ENCODE data around the gene SMPD4. TPM values are rescaled to one million over a fixed set of nuclear protein-coding genes. Genes with fewer than 3 reads are reported as not detected.
"Not testable (repeated sequence)": the region's sequence is repeated elsewhere in the genome, so short reads cannot be mapped to it uniquely, and the experiment has no call there.

Gene SMPD4
- polyA plus RNA-seq (2013, experiment 1 of 2), result 65.1 TPM
- 55.5 TPM for polyA plus RNA-seq (2013, experiment 2 of 2)

- H3K27ac ChIP-seq (ENCODE audit: low read depth, low read length), result peak within 1 kb of the TSS; percentile 88
- H3K9ac ChIP-seq (ENCODE audit: low read depth, low read length), result peak within 1 kb of the TSS; percentile 94
- H3K9me3 ChIP-seq (ENCODE audit: insufficient read depth, low read depth, low read length), result no peaks in the 10 kb centered on the region
- WGBS, result under 1% methylated on average over 55 of the region's 55 CpGs
- peak within 1 kb of the TSS; percentile 91 for H3K4me3 ChIP-seq (ENCODE audit: low read length)
- H3K27me3 ChIP-seq (ENCODE audit: insufficient read depth, low read length), result no peaks in the 10 kb centered on the region
- H3K36me3 ChIP-seq (ENCODE audit: insufficient read depth, low read length), result peaks cover 12% of the 10 kb centered on the region; the same call in 1 of the 2 replicates
- peaks cover 6% of the 10 kb centered on the region; the same call in 1 of the 2 replicates for H3K4me1 ChIP-seq (ENCODE audit: insufficient read depth, low read length)
Observed at GRCh38 chr2:130181325-130181879, at the start of gene SMPD4. SMPD4 (minus strand) TSS chr2:130181602; CDS start chr2:130176592, 5,010 bp downstream.

- not testable (repeated sequence) for H3K9me3 ChIP-seq (ENCODE audit: insufficient read depth, low read depth, low read length); H3K4me3 ChIP-seq (ENCODE audit: low read length); H3K36me3 ChIP-seq (ENCODE audit: insufficient read depth, low read length); H3K27me3 ChIP-seq (ENCODE audit: insufficient read depth, low read length); H3K27ac ChIP-seq (ENCODE audit: low read depth, low read length); H3K4me1 ChIP-seq (ENCODE audit: insufficient read depth, low read length); H3K9ac ChIP-seq (ENCODE audit: low read depth, low read length)
- WGBS, result 94% methylated on average over 15 of the region's 15 CpGs
Observed at GRCh38 chr2:130230907-130231306, 49.5 kb upstream of the SMPD4 start.

- H3K9ac ChIP-seq (ENCODE audit: low read depth, low read length); H3K9me3 ChIP-seq (ENCODE audit: insufficient read depth, low read depth, low read length); H3K27ac ChIP-seq (ENCODE audit: low read depth, low read length); H3K27me3 ChIP-seq (ENCODE audit: insufficient read depth, low read length); H3K4me3 ChIP-seq (ENCODE audit: low read length); H3K4me1 ChIP-seq (ENCODE audit: insufficient read depth, low read length); H3K36me3 ChIP-seq (ENCODE audit: insufficient read depth, low read length): not testable (repeated sequence)
- 93% methylated on average over 12 of the region's 18 CpGs for WGBS
Observed at GRCh38 chr2:130230376-130230775, 49.0 kb upstream of the SMPD4 start.

GRCh38 chr2:130229161-130229510 lies 47.7 kb upstream of the SMPD4 start:
- peak overlapping the region; percentile 13; the same call in 1 of the 2 replicates for H3K4me3 ChIP-seq (ENCODE audit: low read length)
- not testable (repeated sequence) for H3K9me3 ChIP-seq (ENCODE audit: insufficient read depth, low read depth, low read length); H3K9ac ChIP-seq (ENCODE audit: low read depth, low read length); H3K4me1 ChIP-seq (ENCODE audit: insufficient read depth, low read length); H3K27me3 ChIP-seq (ENCODE audit: insufficient read depth, low read length); H3K27ac ChIP-seq (ENCODE audit: low read depth, low read length); H3K36me3 ChIP-seq (ENCODE audit: insufficient read depth, low read length)
- WGBS, result 97% methylated on average over 48 of the region's 48 CpGs

GRCh38 chr2:130228467-130229160 lies 47.2 kb upstream of the SMPD4 start:
- H3K27ac ChIP-seq (ENCODE audit: low read depth, low read length); H3K36me3 ChIP-seq (ENCODE audit: insufficient read depth, low read length); H3K9me3 ChIP-seq (ENCODE audit: insufficient read depth, low read depth, low read length); H3K27me3 ChIP-seq (ENCODE audit: insufficient read depth, low read length); H3K4me3 ChIP-seq (ENCODE audit: low read length); H3K4me1 ChIP-seq (ENCODE audit: insufficient read depth, low read length); H3K9ac ChIP-seq (ENCODE audit: low read depth, low read length): not testable (repeated sequence)
- WGBS, result 98% methylated on average over 69 of the region's 69 CpGs

GRCh38 chr2:130228005-130228404 lies 46.6 kb upstream of the SMPD4 start:
- WGBS, result 96% methylated on average over 21 of the region's 21 CpGs
- not testable (repeated sequence) for H3K4me3 ChIP-seq (ENCODE audit: low read length); H3K4me1 ChIP-seq (ENCODE audit: insufficient read depth, low read length)

GRCh38 chr2:130222523-130222922 lies 41.1 kb upstream of the SMPD4 start:
- no CpG with 5 or more reads among the region's 4 CpGs for WGBS
- not testable (repeated sequence) for H3K4me3 ChIP-seq (ENCODE audit: low read length); H3K4me1 ChIP-seq (ENCODE audit: insufficient read depth, low read length); H3K9me3 ChIP-seq (ENCODE audit: insufficient read depth, low read depth, low read length); H3K36me3 ChIP-seq (ENCODE audit: insufficient read depth, low read length); H3K27me3 ChIP-seq (ENCODE audit: insufficient read depth, low read length); H3K9ac ChIP-seq (ENCODE audit: low read depth, low read length); H3K27ac ChIP-seq (ENCODE audit: low read depth, low read length)

More at GRCh38 chr2:130228005-130228404, 46.6 kb upstream of the SMPD4 start:
- not testable (repeated sequence) for H3K27me3 ChIP-seq (ENCODE audit: insufficient read depth, low read length); H3K27ac ChIP-seq (ENCODE audit: low read depth, low read length); H3K9me3 ChIP-seq (ENCODE audit: insufficient read depth, low read depth, low read length); H3K36me3 ChIP-seq (ENCODE audit: insufficient read depth, low read length); H3K9ac ChIP-seq (ENCODE audit: low read depth, low read length)

- not testable (repeated sequence) for H3K9ac ChIP-seq (ENCODE audit: low read depth, low read length); H3K27ac ChIP-seq (ENCODE audit: low read depth, low read length); H3K4me1 ChIP-seq (ENCODE audit: insufficient read depth, low read length); H3K36me3 ChIP-seq (ENCODE audit: insufficient read depth, low read length); H3K4me3 ChIP-seq (ENCODE audit: low read length); H3K27me3 ChIP-seq (ENCODE audit: insufficient read depth, low read length); H3K9me3 ChIP-seq (ENCODE audit: insufficient read depth, low read depth, low read length)
- no CpG with 5 or more reads among the region's 1 CpG for WGBS
Observed at GRCh38 chr2:130220505-130220904, 39.1 kb upstream of the SMPD4 start.

- not testable (repeated sequence) for H3K4me1 ChIP-seq (ENCODE audit: insufficient read depth, low read length); H3K9me3 ChIP-seq (ENCODE audit: insufficient read depth, low read depth, low read length); H3K4me3 ChIP-seq (ENCODE audit: low read length); H3K27me3 ChIP-seq (ENCODE audit: insufficient read depth, low read length); H3K36me3 ChIP-seq (ENCODE audit: insufficient read depth, low read length); H3K27ac ChIP-seq (ENCODE audit: low read depth, low read length); H3K9ac ChIP-seq (ENCODE audit: low read depth, low read length)
- WGBS, result no CpG with 5 or more reads among the region's 2 CpGs
Observed at GRCh38 chr2:130219147-130219546, 37.7 kb upstream of the SMPD4 start.

GRCh38 chr2:130207051-130207450 lies 25.6 kb upstream of the SMPD4 start:
- H3K9ac ChIP-seq (ENCODE audit: low read depth, low read length); H3K36me3 ChIP-seq (ENCODE audit: insufficient read depth, low read length); H3K9me3 ChIP-seq (ENCODE audit: insufficient read depth, low read depth, low read length); H3K27me3 ChIP-seq (ENCODE audit: insufficient read depth, low read length); H3K4me1 ChIP-seq (ENCODE audit: insufficient read depth, low read length); H3K27ac ChIP-seq (ENCODE audit: low read depth, low read length); H3K4me3 ChIP-seq (ENCODE audit: low read length): not testable (repeated sequence)
- 94% methylated on average over 12 of the region's 13 CpGs for WGBS

GRCh38 chr2:130203150-130203549 lies 21.7 kb upstream of the SMPD4 start:
- H3K27me3 ChIP-seq (ENCODE audit: insufficient read depth, low read length); H3K4me3 ChIP-seq (ENCODE audit: low read length); H3K4me1 ChIP-seq (ENCODE audit: insufficient read depth, low read length); H3K36me3 ChIP-seq (ENCODE audit: insufficient read depth, low read length); H3K9me3 ChIP-seq (ENCODE audit: insufficient read depth, low read depth, low read length); H3K27ac ChIP-seq (ENCODE audit: low read depth, low read length); H3K9ac ChIP-seq (ENCODE audit: low read depth, low read length): not testable (repeated sequence)
- 84% methylated on average over 2 of the region's 3 CpGs for WGBS

GRCh38 chr2:130202518-130202917 lies 21.1 kb upstream of the SMPD4 start:
- not testable (repeated sequence) for H3K4me3 ChIP-seq (ENCODE audit: low read length); H3K9me3 ChIP-seq (ENCODE audit: insufficient read depth, low read depth, low read length); H3K27me3 ChIP-seq (ENCODE audit: insufficient read depth, low read length); H3K9ac ChIP-seq (ENCODE audit: low read depth, low read length); H3K4me1 ChIP-seq (ENCODE audit: insufficient read depth, low read length); H3K27ac ChIP-seq (ENCODE audit: low read depth, low read length); H3K36me3 ChIP-seq (ENCODE audit: insufficient read depth, low read length)
- 71% methylated on average over 1 of the region's 7 CpGs for WGBS
